HG02610 (cell line): Measurements from ENCODE around the gene SECISBP2.
"Not testable (repeated sequence)": the region's sequence is repeated elsewhere in the genome, so short reads cannot be mapped to it uniquely, and the experiment has no call there.

Experiments used
- ATAC-seq: cut with Tn5 transposase; IDR thresholded peaks from one replicate; pipeline ENCODE4 v1.9.1; 2021; ENCODE audit warnings: mild to moderate bottlenecking, moderate library complexity; ENCODE audit not compliant: unreplicated experiment

The SECISBP2 gene

GRCh38 chr9:89309608-89310474 is 8.5 kb upstream of the SECISBP2 start:
- ATAC-seq: no peak

GRCh38 chr9:89310475-89311345 is 7.6 kb upstream of the SECISBP2 start, which contains the start of gene CKS2:
CKS2 (plus strand) TSS chr9:89311195; CDS start chr9:89311293, 98 bp downstream.
- ATAC-seq: peak; percentile 92

- ATAC-seq: peak; percentile 2
Observed at GRCh38 chr9:89311346-89312221, 6.7 kb upstream of the SECISBP2 start.

- ATAC-seq: no peak
Observed at GRCh38 chr9:89312222-89312571, 6.1 kb upstream of the SECISBP2 start.

GRCh38 chr9:89313842-89314241 is 4.5 kb upstream of the SECISBP2 start:
- no peak for ATAC-seq

GRCh38 chr9:89314955-89315354 is 3.3 kb upstream of the SECISBP2 start:
- no peak for ATAC-seq

GRCh38 chr9:89315482-89315881 is 2.8 kb upstream of the SECISBP2 start:
- ATAC-seq: no peak

- no peak for ATAC-seq
Observed at GRCh38 chr9:89317282-89317681, 1.0 kb upstream of the SECISBP2 start.

GRCh38 chr9:89319015-89319905 is 960 bp downstream of the SECISBP2 start:
- ATAC-seq: no peak

- ATAC-seq: no peak
Observed at GRCh38 chr9:89323390-89323789, 5.1 kb downstream of the SECISBP2 start.

- no peak for ATAC-seq
Observed at GRCh38 chr9:89325733-89326132, 7.4 kb downstream of the SECISBP2 start.

GRCh38 chr9:89328064-89328463 is 9.8 kb downstream of the SECISBP2 start:
- no peak for ATAC-seq

GRCh38 chr9:89329917-89330316 is 11.6 kb downstream of the SECISBP2 start:
- ATAC-seq: no peak

- no peak for ATAC-seq
Observed at GRCh38 chr9:89330513-89330912, 12.2 kb downstream of the SECISBP2 start.

GRCh38 chr9:89339807-89340206 is 21.5 kb downstream of the SECISBP2 start:
- ATAC-seq: peak; percentile 43

- ATAC-seq: peak; percentile 87
Observed at GRCh38 chr9:89340332-89340731, 22.0 kb downstream of the SECISBP2 start.

- ATAC-seq: no peak
Observed at GRCh38 chr9:89342213-89342612, 23.9 kb downstream of the SECISBP2 start.

GRCh38 chr9:89342948-89343347 is 24.6 kb downstream of the SECISBP2 start:
- ATAC-seq: no peak

- ATAC-seq: not testable (repeated sequence)
Observed at GRCh38 chr9:89343812-89344211, 25.5 kb downstream of the SECISBP2 start.

GRCh38 chr9:89345476-89345875 is 27.2 kb downstream of the SECISBP2 start:
- ATAC-seq: no peak
